Fibroblast of lung (primary cell): ENCODE data around the gene HOXC6.
A peak's percentile ranks its signal among the peaks of the same experiment; 100 is the strongest.

Experiments
- EZH2 ChIP-seq: IDR thresholded peaks from 2 replicates; pipeline ENCODE4 v1.5.1; 2012; ENCODE audit warnings: low read length, control low read depth, mild to moderate bottlenecking; ENCODE audit errors: missing control alignments
- TF ChIP-seq, protein P1 (sequence below), 2 donors: IDR thresholded peaks in 1 of 2; conservative IDR thresholded peaks in 1 of 2; 1 replicate in 1 of 2; 2 replicates in 1 of 2; pipeline ENCODE4 v1.5.1; 2011 to 2012; ENCODE audit warnings: low read length in 2 of 2, control low read depth in 1 of 2, inconsistent platforms in 1 of 2, low read depth in 1 of 2, mild to moderate bottlenecking in 1 of 2

- TF ChIP-seq, protein P1, sequence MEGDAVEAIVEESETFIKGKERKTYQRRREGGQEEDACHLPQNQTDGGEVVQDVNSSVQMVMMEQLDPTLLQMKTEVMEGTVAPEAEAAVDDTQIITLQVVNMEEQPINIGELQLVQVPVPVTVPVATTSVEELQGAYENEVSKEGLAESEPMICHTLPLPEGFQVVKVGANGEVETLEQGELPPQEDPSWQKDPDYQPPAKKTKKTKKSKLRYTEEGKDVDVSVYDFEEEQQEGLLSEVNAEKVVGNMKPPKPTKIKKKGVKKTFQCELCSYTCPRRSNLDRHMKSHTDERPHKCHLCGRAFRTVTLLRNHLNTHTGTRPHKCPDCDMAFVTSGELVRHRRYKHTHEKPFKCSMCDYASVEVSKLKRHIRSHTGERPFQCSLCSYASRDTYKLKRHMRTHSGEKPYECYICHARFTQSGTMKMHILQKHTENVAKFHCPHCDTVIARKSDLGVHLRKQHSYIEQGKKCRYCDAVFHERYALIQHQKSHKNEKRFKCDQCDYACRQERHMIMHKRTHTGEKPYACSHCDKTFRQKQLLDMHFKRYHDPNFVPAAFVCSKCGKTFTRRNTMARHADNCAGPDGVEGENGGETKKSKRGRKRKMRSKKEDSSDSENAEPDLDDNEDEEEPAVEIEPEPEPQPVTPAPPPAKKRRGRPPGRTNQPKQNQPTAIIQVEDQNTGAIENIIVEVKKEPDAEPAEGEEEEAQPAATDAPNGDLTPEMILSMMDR (conservative IDR thresholded peaks at IDR 0.05 in 1 of 2, IDR thresholded peaks at IDR 0.05 in 1 of 2; ENCODE audit: low read depth in 1 of 2, low read length in 2 of 2) = no peak
- peak; percentile 9 for TF ChIP-seq EZH2
These were observed 1.4 kb upstream of the HOXC6 start for GRCh38 chr12:54026640-54027441.
